KG1 (cell line): Measurements from ENCODE around the gene NKAPL.
A peak's percentile ranks its signal among the peaks of the same experiment; 100 is the strongest.

Source experiments
- DNase-seq: peaks from one replicate; lab custom pipeline; 2025; lab: John Stamatoyannopoulos, UW

The NKAPL gene

GRCh38 chr6:28258877-28259777 is at the start of gene NKAPL:
Gene NKAPL (plus strand): TSS chr6:28259297. CDS start chr6:28259372, 75 bp downstream.
- no peak for DNase-seq

GRCh38 chr6:28209753-28210535 is 49.2 kb upstream of the NKAPL start:
- no peak for DNase-seq

GRCh38 chr6:28211840-28212509 is 47.1 kb upstream of the NKAPL start:
- no peak for DNase-seq

GRCh38 chr6:28212510-28213212 is 46.4 kb upstream of the NKAPL start:
- DNase-seq = peak; percentile 55

GRCh38 chr6:28213213-28213523 is 45.9 kb upstream of the NKAPL start:
- DNase-seq = no peak

- no peak for DNase-seq
These were observed 43.7 kb upstream of the NKAPL start for GRCh38 chr6:28215425-28215824.

GRCh38 chr6:28217890-28218289 is 41.2 kb upstream of the NKAPL start:
- no peak for DNase-seq

- DNase-seq = no peak
These were observed 40.5 kb upstream of the NKAPL start for GRCh38 chr6:28218312-28219248.

- no peak for DNase-seq
These were observed 38.6 kb upstream of the NKAPL start for GRCh38 chr6:28220257-28221133.

- DNase-seq = no peak
These were observed 34.7 kb upstream of the NKAPL start for GRCh38 chr6:28224131-28225055.

GRCh38 chr6:28225056-28225834 is 33.9 kb upstream of the NKAPL start, which contains the start of gene ZSCAN9:
Gene ZSCAN9 (plus strand): TSS chr6:28225275. CDS start chr6:28227085, 1,810 bp downstream.
- DNase-seq = peak; percentile 46

GRCh38 chr6:28226460-28226859 is 32.6 kb upstream of the NKAPL start:
- no peak for DNase-seq

- DNase-seq = no peak
These were observed 26.3 kb upstream of the NKAPL start for GRCh38 chr6:28232785-28233184.

- no peak for DNase-seq
These were observed 23.1 kb upstream of the NKAPL start for GRCh38 chr6:28235912-28236452.

- DNase-seq = no peak
These were observed 19.5 kb upstream of the NKAPL start for GRCh38 chr6:28239636-28240035.

- DNase-seq = no peak
These were observed 18.6 kb upstream of the NKAPL start for GRCh38 chr6:28240471-28240870.

- DNase-seq = no peak
These were observed 15.2 kb upstream of the NKAPL start for GRCh38 chr6:28243946-28244345.
